Heart left ventricle (tissue), 13 donors: ENCODE measurements around the gene ANP32E.

Source experiments
- CTCF ChIP-seq, 12 donors: fragments of 200-600 bp; sonication (generic) in 4 of 12; IDR thresholded peaks; one replicate each; pipeline versions ENCODE4 v1.5.0 to v1.8.0; 2018 to 2022; ENCODE audit warnings: antibody characterized with exemption in 12 of 12, mild to moderate bottlenecking in 5 of 12
- POLR2A ChIP-seq, 2 donors: fragments of 450-650 bp; IDR thresholded peaks; one replicate each; pipeline ENCODE4 v1.6.1; 2017; ENCODE audit warnings: antibody characterized with exemption in 2 of 2, mild to moderate bottlenecking in 2 of 2, moderate library complexity in 2 of 2
- donor health status: ischemic (EF 13 %, LVEDD 7.1; RV severe dilation, severe dysfunction).
- donor health status: DM: no; HTN: yes; CAD: no.
- donor health status: DM: no; HTN: no; CAD: no.
- donor health status: ischemic (EF 25% LVEDD 6.9; RV normal size, moderate dysfunction).
- donor health status: ischemic (EF 25% LVEDD 5.7; RV mildly dilated, moderate dysfunction).
- donor health status: ischemic (EF 35%, LVEDD 5.7; RV mildly dilated, moderate dysfunction).
- donor health status: nonischemic (EF 11% LVEDD 7.7; RV severe dilation, severe dysfunction).
- donor health status: DM: yes; HTN: yes; CAD: no.
- donor health status: PGD.
- donor health status: ischemic (EF 29% LVEDD 5.4; RV normal size, mild dysfunction).
- donor health status: nonischemic (EF 23%, LVEDD 6.1; RV moderate dilation, normal function).

GRCh38 chr1:150234309-150234565 lies 1.7 kb downstream of the ANP32E start:
- TF ChIP-seq CTCF (IDR thresholded peaks at IDR 0.05) (no peak), POLR2A (IDR thresholded peaks at IDR 0.05) (no peak)
